HCT116 (cell line): ENCODE data around the gene RNF145. TPM values are rescaled to one million over a fixed set of nuclear protein-coding genes. Genes with fewer than 3 reads are reported as not detected.

Experiments
- ATAC-seq: fragments of 200-7000 bp; cut with Tn5 transposase; 2 replicates; pipeline ENCODE4 v1.9.1; 2020; ENCODE audit warnings: mild to moderate bottlenecking, moderate library complexity
- BruUV-seq: library from RNA; stranded (reverse); fragments of 400-500 nt; replicated peaks from 2 replicates; lab custom pipeline; 2021; lab: Mats Ljungman, UMichigan
- CTCF ChIA-PET: fragments of 300-600 bp; sonication (Branson Sonifier 250); formaldehyde crosslinking; loops from one replicate; lab custom pipeline; 2021; ENCODE audit warnings: antibody characterized with exemption; lab: Charles Lee
- POLR2A ChIA-PET: fragments of 300-600, 350-600 bp; sonication (Branson Sonifier 250); formaldehyde crosslinking; loops from one replicate; lab custom pipeline; 2021; ENCODE audit warnings: antibody characterized with exemption; lab: Charles Lee
- RAD21 ChIA-PET, 2 experiments: fragments of 300-600 bp; sonication (Branson Sonifier 250); formaldehyde crosslinking; loops; one replicate each; lab custom pipeline; 2023; ENCODE audit warnings: low total read pairs in 2 of 2; ENCODE audit not compliant: uncharacterized antibody in 2 of 2, unreplicated experiment in 2 of 2, low non-redundant PET in 1 of 2; lab: Charles Lee
- DNase-seq: peaks from one replicate; pipeline ENCODE4 v3.0.0-alpha.2; 2010; ENCODE audit warnings: low read depth, low spot score
- H2AFZ ChIP-seq: fragments of 200-600 bp; shearing (Covaris generic), sonication (generic); 2 replicates; pipeline ENCODE4 v1.6.1; 2017; ENCODE audit warnings: low read depth, mixed run types, mixed read lengths, antibody characterized with exemption, low read length; ENCODE audit not compliant: poor library complexity, severe bottlenecking
- H3K27ac ChIP-seq: 2 replicates; pipeline ENCODE4 v1.5.1; 2012; ENCODE audit warnings: low read depth, low read length
- H3K27me3 ChIP-seq: fragments of 200-600 bp; sonication (generic); 2 replicates; pipeline ENCODE4 v1.6.1; 2016; ENCODE audit warnings: mixed run types, low read length, mixed read lengths; ENCODE audit not compliant: insufficient read depth
- H3K36me3 ChIP-seq, 2 experiments: fragments of 200-500 bp in 1 of 2; fragments of 200-600 bp in 1 of 2; sonication (Bioruptor generic) in 1 of 2; sonication (generic) in 1 of 2; 2 replicates each; pipeline versions ENCODE4 v1.5.1 to v1.6.1; 2014 to 2016; ENCODE audit warnings: low read length in 2 of 2, inconsistent platforms in 1 of 2, mixed read lengths in 1 of 2, mixed run types in 1 of 2; ENCODE audit not compliant: insufficient read depth in 2 of 2, control insufficient read depth in 1 of 2
- H3K4me1 ChIP-seq, 2 experiments: fragments of 200-600 bp in 1 of 2; sonication (generic) in 1 of 2; 2 replicates each; pipeline versions ENCODE4 v1.5.1 to v1.6.1; 2012 to 2017; ENCODE audit warnings: low read length in 2 of 2, inconsistent platforms in 1 of 2, mild to moderate bottlenecking in 1 of 2, mixed read lengths in 1 of 2, mixed run types in 1 of 2, moderate library complexity in 1 of 2; ENCODE audit not compliant: insufficient read depth in 2 of 2, control insufficient read depth in 1 of 2
- H3K4me2 ChIP-seq: fragments of 200-600 bp; sonication (generic); 2 replicates; pipeline ENCODE4 v1.6.1; 2017; ENCODE audit warnings: mixed run types, low read length, mixed read lengths
- H3K4me3 ChIP-seq, 2 experiments: fragments of 200-600 bp in 1 of 2; sonication (generic) in 1 of 2; replicated peaks in 1 of 2; 2 replicates each; pipeline ENCODE4 v1.5.1; 2011 to 2016; ENCODE audit warnings: low read length in 2 of 2, control low read depth in 1 of 2, low read depth in 1 of 2, mild to moderate bottlenecking in 1 of 2, mixed read lengths in 1 of 2, mixed run types in 1 of 2
- H3K79me2 ChIP-seq: fragments of 200-600 bp; sonication (generic); 2 replicates; pipeline ENCODE4 v1.6.1; 2017; ENCODE audit warnings: mild to moderate bottlenecking, mixed run types, low read length, moderate library complexity, mixed read lengths; ENCODE audit not compliant: insufficient read depth
- H3K9ac ChIP-seq: fragments of 200-600 bp; sonication (generic); 2 replicates; pipeline ENCODE4 v1.6.1; 2016; ENCODE audit warnings: low read length, mixed read lengths
- H3K9me2 ChIP-seq: fragments of 200-600 bp; sonication (generic), shearing (Covaris generic); 2 replicates; pipeline ENCODE4 v1.6.1; 2017; ENCODE audit warnings: mixed run types, mild to moderate bottlenecking, moderate library complexity; ENCODE audit not compliant: insufficient read depth
- H3K9me3 ChIP-seq, 2 experiments: fragments of 200-500 bp in 1 of 2; fragments of 200-600 bp in 1 of 2; sonication (Bioruptor generic) in 1 of 2; sonication (generic) in 1 of 2; 2 replicates each; pipeline ENCODE4 v1.6.1; 2014 to 2017; ENCODE audit warnings: low read length in 2 of 2, mixed read lengths in 2 of 2, inconsistent platforms in 1 of 2, low read depth in 1 of 2, mild to moderate bottlenecking in 1 of 2, mixed run types in 1 of 2, moderate library complexity in 1 of 2; ENCODE audit not compliant: control insufficient read depth in 1 of 2, insufficient read depth in 1 of 2
- H4K20me1 ChIP-seq: fragments of 200-600 bp; sonication (generic), shearing (Covaris generic); 2 replicates; pipeline ENCODE4 v1.6.1; 2017; ENCODE audit warnings: mixed run types, mild to moderate bottlenecking, moderate library complexity; ENCODE audit not compliant: insufficient read depth
- CBX3 ChIP-seq: IDR thresholded peaks from 2 replicates; pipeline ENCODE4 v1.6.1; 2012; ENCODE audit warnings: low read depth
- ELF1 ChIP-seq: IDR thresholded peaks from 2 replicates; pipeline ENCODE4 v1.6.1; 2012; ENCODE audit warnings: low read depth, borderline replicate concordance
- FOSL1 ChIP-seq: IDR thresholded peaks from 2 replicates; pipeline ENCODE4 v1.6.1; 2012; ENCODE audit warnings: low read depth
- JUND ChIP-seq: IDR thresholded peaks from 2 replicates; pipeline ENCODE4 v1.6.1; 2012
- POLR2A ChIP-seq: IDR thresholded peaks from 2 replicates; pipeline ENCODE4 v1.7.0; 2011; ENCODE audit warnings: borderline replicate concordance; ENCODE audit not compliant: insufficient read depth, insufficient read length; ENCODE audit errors: extremely low read depth
- POLR2AphosphoS5 ChIP-seq: IDR thresholded peaks from 2 replicates; pipeline ENCODE4 v1.6.1; 2011; ENCODE audit warnings: mild to moderate bottlenecking, low read depth, low read length, moderate library complexity
- SIN3A ChIP-seq: IDR thresholded peaks from 2 replicates; pipeline ENCODE4 v1.6.1; 2012; ENCODE audit warnings: low read depth
- SRF ChIP-seq: IDR thresholded peaks from 2 replicates; pipeline ENCODE4 v1.6.1; 2012; ENCODE audit warnings: low read depth
- TCF7L2 ChIP-seq: IDR thresholded peaks from 2 replicates; pipeline ENCODE4 v1.7.0; 2011; ENCODE audit warnings: borderline replicate concordance, inconsistent platforms; ENCODE audit not compliant: insufficient read depth, insufficient read length; ENCODE audit errors: extremely low read depth
- YY1 ChIP-seq: IDR thresholded peaks from 2 replicates; pipeline ENCODE4 v1.6.1; 2011; ENCODE audit warnings: low read length, low read depth, moderate library complexity, mild to moderate bottlenecking; ENCODE audit not compliant: insufficient replicate concordance; ENCODE audit errors: extremely low read depth
- ZFX ChIP-seq: fragments of 450-650 bp; IDR thresholded peaks from 2 replicates; pipeline ENCODE4 v1.6.1; 2017
- ZNF274 ChIP-seq: fragments of 200-500 bp; sonication (Bioruptor generic); IDR thresholded peaks from 2 replicates; pipeline ENCODE4 v1.6.1; 2014; ENCODE audit warnings: mild to moderate bottlenecking, low read depth, low read length, inconsistent platforms
- intact Hi-C: fragments of 100-400 bp; cut with micrococcal nuclease; formaldehyde crosslinking; loops from 2 replicates; pipeline ENCODE4 v1.10.0; 2022
- total RNA-seq: library from RNA; stranded (reverse); gene quantifications from one replicate; pipeline ENCODE4 v1.2.1, GENCODE V29; 2021; ENCODE audit not compliant: unreplicated experiment
- TF ChIP-seq, protein P1 (sequence below): IDR thresholded peaks from 2 replicates; pipeline ENCODE4 v1.6.1; 2012

RNF145 gene
- total RNA-seq, 1 experiment from 2014 or later: 60.6 TPM

DNA sequence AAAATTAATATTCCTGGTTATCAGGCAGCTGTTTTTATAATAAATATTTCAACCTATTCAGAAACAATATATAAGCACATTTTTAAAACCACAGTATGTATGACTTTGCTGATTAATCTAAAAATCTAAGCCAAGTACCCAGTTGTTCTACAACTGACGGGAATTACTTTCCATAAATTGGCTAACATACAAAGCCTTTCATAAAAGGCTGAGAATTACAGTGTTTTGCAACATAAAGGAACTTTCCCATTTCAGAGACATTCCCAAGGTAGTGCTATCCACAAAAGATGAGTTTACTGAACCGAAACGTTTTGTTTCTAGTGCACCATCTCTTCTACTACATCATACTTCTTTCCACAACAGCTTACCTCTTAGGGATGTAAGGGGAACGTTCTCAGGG, 7.2 kb downstream of the RNF145 start:
- intact Hi-C loops: no loop called here
- Histone ChIP-seq H3K79me2 (peaks cover 99% of the 10 kb centered on the region), H3K9me3 (no peaks in the 10 kb centered on the region), H4K20me1 (peaks cover 14% of the 10 kb centered on the region; the same call in 1 of the 2 replicates), H3K27ac (no peak overlapping the region), H3K4me1 (peaks cover 7 to 10% of the 10 kb centered on the region in 2 experiments; a peak in 3 of 4 replicates), H3K27me3 (no peaks in the 10 kb centered on the region), H3K36me3 (peaks cover 4 to 6% of the 10 kb centered on the region in 2 experiments; a peak in 2 of 4 replicates), H2AFZ (no peak overlapping the region), H3K4me2 (no peak overlapping the region), H3K9me2 (no peaks in the 10 kb centered on the region), H3K4me3 (no peak overlapping the region), H3K9ac (no peak overlapping the region)
- DNase-seq (no peak), ATAC-seq (no peak)
- ChIA-PET POLR2A (no interaction called here), RAD21 (no interaction called here), CTCF (no interaction called here)
- no TSS peak for BruUV-seq
- TF ChIP-seq ZNF274 (no peak), CBX3 (no peak), FOSL1 (no peak), SRF (no peak)
- TF ChIP-seq, protein P1, sequence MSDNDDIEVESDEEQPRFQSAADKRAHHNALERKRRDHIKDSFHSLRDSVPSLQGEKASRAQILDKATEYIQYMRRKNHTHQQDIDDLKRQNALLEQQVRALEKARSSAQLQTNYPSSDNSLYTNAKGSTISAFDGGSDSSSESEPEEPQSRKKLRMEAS: no peak

DNA sequence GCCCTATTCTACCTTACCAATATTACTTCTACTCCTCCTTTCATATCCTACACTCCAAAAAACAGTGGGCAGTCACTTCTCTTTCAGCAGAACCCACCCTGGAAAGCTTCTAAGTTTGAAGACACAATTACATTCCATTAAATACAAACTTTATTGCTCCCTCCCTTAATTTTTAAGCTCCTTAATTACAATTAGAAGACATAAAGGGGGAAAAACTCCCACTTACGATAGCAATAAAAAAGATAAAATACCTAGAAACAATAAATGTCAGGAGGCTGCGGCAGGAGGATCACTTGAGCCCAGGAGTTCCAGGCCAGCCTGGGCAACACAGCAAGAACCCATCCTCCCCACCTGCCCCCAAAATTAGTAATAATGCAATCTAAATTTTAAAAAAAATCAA, 9.6 kb downstream of the RNF145 start:
- H2AFZ ChIP-seq: no peak overlapping the region
- no peak overlapping the region for H3K9ac ChIP-seq
- no peak for ATAC-seq
- CTCF ChIA-PET: interaction anchor here (0.5 kb wide), 1 partner anchor 431 kb away, joined by 5 read pairs; no protein-coding TSS in a partner anchor
- no peak overlapping the region for H3K27ac ChIP-seq
- H3K4me3 ChIP-seq: no peak overlapping the region
- H3K36me3 ChIP-seq: peaks cover 4 to 10% of the 10 kb centered on the region in 2 experiments; a peak in 2 of 4 replicates
- H3K4me1 ChIP-seq: no peaks in the 10 kb centered on the region
- DNase-seq: no peak
- peaks cover 8% of the 10 kb centered on the region; the same call in 1 of the 2 replicates for H4K20me1 ChIP-seq
- intact Hi-C loops: no loop called here
- no peak for TF ChIP-seq SIN3A
- TF ChIP-seq ELF1: no peak
- TF ChIP-seq TCF7L2: no peak
- no peak for TF ChIP-seq FOSL1
- no peak for TF ChIP-seq JUND
- no peak for TF ChIP-seq POLR2AphosphoS5
- no peak for TF ChIP-seq YY1
- no peak for TF ChIP-seq POLR2A
- TF ChIP-seq, protein P1: no peak
- TF ChIP-seq ZFX: no peak
- BruUV-seq: no TSS peak
- H3K9me2 ChIP-seq: no peaks in the 10 kb centered on the region
- no peaks in the 10 kb centered on the region for H3K27me3 ChIP-seq
- RAD21 ChIA-PET: no interaction called here
- no peaks in the 10 kb centered on the region for H3K9me3 ChIP-seq
- no peak overlapping the region for H3K4me2 ChIP-seq
- H3K79me2 ChIP-seq: peaks cover 98% of the 10 kb centered on the region
- POLR2A ChIA-PET: no interaction called here
